ENCODE data around the gene ATP11A.

- TF ChIP-seq CTCF (IDR thresholded peaks at IDR 0.05) (no peak), POLR2A (IDR thresholded peaks at IDR 0.05) (no peak)
Observed at GRCh38 chr13:112852808-112853207, 163.0 kb downstream of the ATP11A start.

Measured in thyroid gland (tissue), 4 donors.